Liver (tissue), 9 donors: ENCODE results near the gene NR5A1. TPM values are rescaled to one million over a fixed set of nuclear protein-coding genes. Genes with fewer than 3 reads are reported as not detected.

Source experiments
- DNase-seq: peaks from one replicate; pipeline ENCODE4 v3.0.0-alpha.2; 2017; ENCODE audit warnings: low spot score
- H3K27ac ChIP-seq, 2 donors: one replicate each; pipeline ENCODE4 v1.7.0; 2013; ENCODE audit warnings: inconsistent platforms in 2 of 2, low read length in 2 of 2, control low read depth in 1 of 2, low read depth in 1 of 2, mild to moderate bottlenecking in 1 of 2
- H3K27me3 ChIP-seq, 4 donors: one replicate each; pipeline versions ENCODE4 v1.6.1 to v1.7.0; 2013; ENCODE audit warnings: low read length in 3 of 4, inconsistent platforms in 1 of 4, mild to moderate bottlenecking in 1 of 4, moderate library complexity in 1 of 4; ENCODE audit not compliant: control insufficient read depth in 4 of 4, insufficient read depth in 4 of 4
- H3K36me3 ChIP-seq, 4 donors: one replicate each; pipeline versions ENCODE4 v1.6.1 to v1.7.0; 2013; ENCODE audit warnings: low read length in 3 of 4, mild to moderate bottlenecking in 3 of 4, low read depth in 1 of 4, moderate library complexity in 1 of 4; ENCODE audit not compliant: control insufficient read depth in 4 of 4, insufficient read depth in 3 of 4
- H3K4me1 ChIP-seq, 4 donors: one replicate each; pipeline versions ENCODE4 v1.6.1 to v1.7.0; 2013; ENCODE audit warnings: low read length in 3 of 4, mild to moderate bottlenecking in 3 of 4, moderate library complexity in 1 of 4; ENCODE audit not compliant: control insufficient read depth in 4 of 4, insufficient read depth in 4 of 4
- H3K4me3 ChIP-seq, 3 donors: one replicate each; pipeline versions ENCODE4 v1.6.1 to v1.7.0; 2013; ENCODE audit warnings: low read length in 3 of 3, control low read depth in 1 of 3, low read depth in 1 of 3, mild to moderate bottlenecking in 1 of 3
- H3K9ac ChIP-seq, 2 donors: one replicate each; pipeline ENCODE4 v1.7.0; 2013; ENCODE audit warnings: low read length in 2 of 2, mild to moderate bottlenecking in 2 of 2, moderate library complexity in 2 of 2, control low read depth in 1 of 2, low read depth in 1 of 2
- H3K9me3 ChIP-seq, 4 donors: one replicate each; pipeline versions ENCODE4 v1.6.1 to v1.7.0; 2013; ENCODE audit warnings: low read length in 3 of 4; ENCODE audit not compliant: control insufficient read depth in 4 of 4
- ATF3 ChIP-seq: IDR thresholded peaks from 2 replicates; pipeline ENCODE4 v1.6.1; 2016; ENCODE audit warnings: antibody characterized with exemption
- CTCF ChIP-seq: fragments of 150-350 bp; IDR thresholded peaks from 2 replicates; pipeline ENCODE4 v1.5.1; 2017; ENCODE audit warnings: improper control_type of control experiment, low read depth, low read length; ENCODE audit not compliant: missing input control
- EGR1 ChIP-seq, 2 donors: IDR thresholded peaks; 2 replicates each; pipeline ENCODE4 v1.6.1; 2016 to 2018; ENCODE audit warnings: antibody characterized with exemption in 2 of 2, low read depth in 2 of 2
- FOXA1 ChIP-seq: IDR thresholded peaks from 2 replicates; pipeline ENCODE4 v1.6.1; 2016; ENCODE audit warnings: antibody characterized with exemption
- FOXA2 ChIP-seq: IDR thresholded peaks from 2 replicates; pipeline ENCODE4 v1.6.1; 2016; ENCODE audit warnings: antibody characterized with exemption
- GABPA ChIP-seq, 2 donors: IDR thresholded peaks in 1 of 2; conservative IDR thresholded peaks in 1 of 2; 2 replicates each; pipeline ENCODE4 v1.6.1; 2016; ENCODE audit warnings: antibody characterized with exemption in 2 of 2, mild to moderate bottlenecking in 1 of 2, moderate library complexity in 1 of 2
- HNF4A ChIP-seq, 2 donors: conservative IDR thresholded peaks; 2 replicates each; pipeline ENCODE4 v1.6.1; 2016; ENCODE audit warnings: antibody characterized with exemption in 2 of 2, mild to moderate bottlenecking in 2 of 2
- HNF4G ChIP-seq: IDR thresholded peaks from 2 replicates; pipeline ENCODE4 v1.6.1; 2016; ENCODE audit warnings: antibody characterized with exemption
- JUND ChIP-seq, 2 donors: IDR thresholded peaks; 2 replicates each; pipeline ENCODE4 v1.6.1; 2016; ENCODE audit warnings: antibody characterized with exemption in 2 of 2
- MAX ChIP-seq: IDR thresholded peaks from 2 replicates; pipeline ENCODE4 v1.6.1; 2016; ENCODE audit warnings: antibody characterized with exemption
- NR2F2 ChIP-seq: IDR thresholded peaks from 2 replicates; pipeline ENCODE4 v1.6.1; 2016; ENCODE audit warnings: antibody characterized with exemption
- RAD21 ChIP-seq, 2 donors: IDR thresholded peaks; 2 replicates each; pipeline ENCODE4 v1.6.1; 2016; ENCODE audit warnings: antibody characterized with exemption in 2 of 2, mild to moderate bottlenecking in 2 of 2
- REST ChIP-seq: IDR thresholded peaks from 2 replicates; pipeline ENCODE4 v1.6.1; 2016; ENCODE audit warnings: antibody characterized with exemption, mild to moderate bottlenecking
- RXRA ChIP-seq, 2 donors: IDR thresholded peaks; 2 replicates each; pipeline ENCODE4 v1.6.1; 2017 to 2018; ENCODE audit warnings: antibody characterized with exemption in 2 of 2, mild to moderate bottlenecking in 1 of 2
- SP1 ChIP-seq: IDR thresholded peaks from 2 replicates; pipeline ENCODE4 v1.6.1; 2018; ENCODE audit warnings: antibody characterized with exemption, mild to moderate bottlenecking
- TAF1 ChIP-seq: conservative IDR thresholded peaks from 2 replicates; pipeline ENCODE4 v1.6.1; 2016; ENCODE audit warnings: antibody characterized with exemption, mild to moderate bottlenecking
- YY1 ChIP-seq: IDR thresholded peaks from 2 replicates; pipeline ENCODE4 v1.6.1; 2016; ENCODE audit warnings: antibody characterized with exemption, mild to moderate bottlenecking
- ZBTB33 ChIP-seq: IDR thresholded peaks from 2 replicates; pipeline ENCODE4 v1.6.1; 2016; ENCODE audit warnings: antibody characterized with exemption
- WGBS: extraction: QIAGEN DNeasy Blood & Tissue Kit; methylation state at CpG from one replicate; pipeline ENCODE4 v1.1.7; 2013; 5-methylcytosine and 5-hydroxymethylcytosine counted together
- polyA plus RNA-seq, 2 donors: library from polyadenylated mRNA; stranded (reverse) in 1 of 2; unstranded in 1 of 2; fragments of 200-250 nt in 1 of 2; fragments of >200 nt in 1 of 2; fragmentation: Nextera tagmentation in 1 of 2; extraction: Ambion mirVana in 1 of 2; gene quantifications; one replicate each; pipeline versions ENCODE4 v1.2.1 to v1.2.3, GENCODE V29; 2013 to 2015
- total RNA-seq, 2 donors: library from RNA; depleted of rRNA; stranded (reverse); fragments of >200 nt; gene quantifications; one replicate each; pipeline ENCODE4 v1.2.3, GENCODE V29; 2014
- donor health status: healthy.
- donor health status: healthy.
- donor health status: healthy.
- donor health status: healthy.
- donor health status: healthy.

The NR5A1 gene
- total and polyA plus RNA-seq, 4 donors, result not detected

GRCh38 chr9:124497441-124497840 is 9.8 kb downstream of the NR5A1 start:
- Histone ChIP-seq H3K4me3 (no peak overlapping the region), H3K9ac (no peak overlapping the region), H3K36me3 (no peaks in the 10 kb centered on the region), H3K27me3 (peaks cover 0 to 4% (median 0%) of the 10 kb centered on the region in 4 donors), H3K9me3 (no peaks in the 10 kb centered on the region), H3K27ac (no peak overlapping the region), H3K4me1 (peaks cover 0 to 8% (median 3%) of the 10 kb centered on the region in 4 donors)
- WGBS, result 94% methylated on average over 8 of the region's 8 CpGs
- DNase-seq, result no peak
- TF ChIP-seq RAD21 (IDR thresholded peaks at IDR 0.05) (no peak), EGR1 (IDR thresholded peaks at IDR 0.05; ENCODE audit: low read depth in 2 of 2) (no peak), FOXA2 (no peak), JUND (IDR thresholded peaks at IDR 0.05) (no peak), NR2F2 (no peak), ATF3 (no peak), ZBTB33 (no peak), CTCF (no peak), RXRA (IDR thresholded peaks at IDR 0.05) (no peak), REST (no peak), HNF4G (no peak), SP1 (no peak), HNF4A (conservative IDR thresholded peaks at IDR 0.05) (no peak), MAX (no peak), TAF1 (no peak), GABPA (IDR thresholded peaks at IDR 0.05 in 1 of 2, conservative IDR thresholded peaks at IDR 0.05 in 1 of 2) (no peak), FOXA1 (no peak), YY1 (no peak)
